Fibroblast of villous mesenchyme (primary cell): ENCODE data around the gene SDR39U1. TPM values are rescaled to one million over a fixed set of nuclear protein-coding genes. Genes with fewer than 3 reads are reported as not detected.
A peak's percentile ranks its signal among the peaks of the same experiment; 100 is the strongest.

Experiments
- DNase-seq: peaks from one replicate; pipeline ENCODE4 v3.0.0-alpha.2; 2010; ENCODE audit warnings: low read depth
- H3K4me3 ChIP-seq: 2 replicates; pipeline ENCODE4 v1.5.1; 2011; ENCODE audit warnings: low read depth, mild to moderate bottlenecking, low read length
- CTCF ChIP-seq: IDR thresholded peaks from 2 replicates; pipeline ENCODE4 v1.5.1; 2012; ENCODE audit warnings: low read depth, mild to moderate bottlenecking, low read length; ENCODE audit not compliant: insufficient read depth
- total RNA-seq: library from RNA; depleted of rRNA; stranded (reverse); fragments of >200 nt; gene quantifications from 2 replicates; pipeline ENCODE4 v1.2.3, GENCODE V29; 2012

The SDR39U1 gene
- total RNA-seq, 1 donor: 9.5 TPM

- TF ChIP-seq CTCF: no peak
- DNase-seq: no peak
- H3K4me3 ChIP-seq: no peak overlapping the region
These were observed 28.5 kb downstream of the SDR39U1 start for GRCh38 chr14:24414077-24414476.

- H3K4me3 ChIP-seq: no peak overlapping the region
- DNase-seq: peak; percentile 69
- TF ChIP-seq CTCF: peak; percentile 83
These were observed 30.9 kb downstream of the SDR39U1 start for GRCh38 chr14:24411443-24412389.

- no peak for TF ChIP-seq CTCF
- no peak overlapping the region for H3K4me3 ChIP-seq
- no peak for DNase-seq
These were observed 32.6 kb downstream of the SDR39U1 start for GRCh38 chr14:24409956-24410355.

GRCh38 chr14:24409192-24409591, 33.4 kb downstream of the SDR39U1 start:
- no peak overlapping the region for H3K4me3 ChIP-seq
- no peak for TF ChIP-seq CTCF
- DNase-seq: no peak

- no peak overlapping the region for H3K4me3 ChIP-seq
- TF ChIP-seq CTCF: no peak
- no peak for DNase-seq
These were observed 33.8 kb downstream of the SDR39U1 start for GRCh38 chr14:24408764-24409163.

GRCh38 chr14:24407608-24408325, 34.8 kb downstream of the SDR39U1 start:
- DNase-seq: no peak
- no peak for TF ChIP-seq CTCF
- no peak overlapping the region for H3K4me3 ChIP-seq
